ENCODE measurements around the gene TAF4.

DNA sequence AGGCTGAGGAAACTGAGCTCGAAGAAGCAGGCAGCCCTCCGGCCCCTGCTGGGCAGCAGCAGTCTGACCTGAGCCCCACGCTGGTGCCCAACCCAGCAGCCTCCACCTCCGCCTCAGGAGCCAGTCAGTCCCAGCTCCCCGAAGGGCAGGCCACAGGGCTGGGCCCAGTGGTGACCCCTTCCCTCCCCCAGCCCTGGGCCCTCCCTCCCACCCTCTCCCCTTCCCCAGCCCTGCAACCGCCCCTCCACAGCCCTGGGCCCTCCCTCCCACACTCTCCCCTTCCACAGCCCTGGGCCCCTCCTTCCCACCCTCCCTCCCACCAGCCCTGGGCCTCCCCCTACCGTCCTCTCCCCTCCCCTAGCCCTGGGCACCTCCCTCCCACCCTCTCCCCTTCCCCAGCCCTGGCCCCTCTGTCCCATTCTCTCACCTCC lies 115.0 kb downstream of the TAF4 start:
- TF ChIP-seq SNAI2 (CRISPR knock-in tag; IDR thresholded peaks at IDR 0.05) (no peak), ZFP3 (CRISPR knock-in tag; IDR thresholded peaks at IDR 0.05) (no peak), ESRRG (CRISPR knock-in tag; IDR thresholded peaks at IDR 0.05) (no peak), ARNTL (CRISPR knock-in tag; IDR thresholded peaks at IDR 0.05; ENCODE audit: borderline replicate concordance, low read depth) (no peak), TCF4 (CRISPR knock-in tag; IDR thresholded peaks at IDR 0.05; ENCODE audit: borderline replicate concordance) (no peak), GLIS3 (CRISPR knock-in tag; IDR thresholded peaks at IDR 0.05) (no peak)
- TF ChIP-seq, protein P1, sequence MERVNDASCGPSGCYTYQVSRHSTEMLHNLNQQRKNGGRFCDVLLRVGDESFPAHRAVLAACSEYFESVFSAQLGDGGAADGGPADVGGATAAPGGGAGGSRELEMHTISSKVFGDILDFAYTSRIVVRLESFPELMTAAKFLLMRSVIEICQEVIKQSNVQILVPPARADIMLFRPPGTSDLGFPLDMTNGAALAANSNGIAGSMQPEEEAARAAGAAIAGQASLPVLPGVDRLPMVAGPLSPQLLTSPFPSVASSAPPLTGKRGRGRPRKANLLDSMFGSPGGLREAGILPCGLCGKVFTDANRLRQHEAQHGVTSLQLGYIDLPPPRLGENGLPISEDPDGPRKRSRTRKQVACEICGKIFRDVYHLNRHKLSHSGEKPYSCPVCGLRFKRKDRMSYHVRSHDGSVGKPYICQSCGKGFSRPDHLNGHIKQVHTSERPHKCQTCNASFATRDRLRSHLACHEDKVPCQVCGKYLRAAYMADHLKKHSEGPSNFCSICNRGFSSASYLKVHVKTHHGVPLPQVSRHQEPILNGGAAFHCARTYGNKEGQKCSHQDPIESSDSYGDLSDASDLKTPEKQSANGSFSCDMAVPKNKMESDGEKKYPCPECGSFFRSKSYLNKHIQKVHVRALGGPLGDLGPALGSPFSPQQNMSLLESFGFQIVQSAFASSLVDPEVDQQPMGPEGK (CRISPR knock-in tag; IDR thresholded peaks at IDR 0.05; ENCODE audit: borderline replicate concordance): no peak
